HepG2 (cell line): ENCODE results near the gene MSI2. TPM values are rescaled to one million over a fixed set of nuclear protein-coding genes. Genes with fewer than 3 reads are reported as not detected.

Source experiments
- ATAC-seq: fragments of 200-7000 bp; cut with Tn5 transposase; 3 replicates; pipeline ENCODE4 v1.9.1; 2020; ENCODE audit warnings: mild to moderate bottlenecking, moderate library complexity
- BruUV-seq: library from RNA; stranded (reverse); fragments of 400-500 nt; replicated peaks from 2 replicates; lab custom pipeline; 2021; lab: Mats Ljungman, UMichigan
- CTCF ChIA-PET: fragments of 300-600 bp; formaldehyde crosslinking; extraction: SDS; loops from one replicate; lab custom pipeline; 2021; ENCODE audit warnings: low total read pairs, inconsistent platforms, low intra/inter-chr PET ratio; lab: Yijun Ruan, JAX
- POLR2A ChIA-PET: fragments of 350-600 bp; sonication (Branson Sonifier 250); formaldehyde crosslinking; loops from one replicate; lab custom pipeline; 2020; ENCODE audit warnings: antibody characterized with exemption, inconsistent platforms; lab: Yijun Ruan, JAX
- DNase-seq: peaks from one replicate; pipeline ENCODE4 v3.0.0-alpha.2; 2015; ENCODE audit warnings: low spot score
- FAIRE-seq: peaks from 3 replicates; lab custom pipeline; 2011; peaks lifted over from hg19 to GRCh38; lab: Jason Lieb, UNC
- H2AFZ ChIP-seq: one replicate; pipeline ENCODE4 v1.6.1; 2011; ENCODE audit warnings: low read length, inconsistent platforms
- H3K27ac ChIP-seq: fragments of 300-600 bp; 3 replicates; pipeline ENCODE4 v1.8.0; 2011; ENCODE audit warnings: mixed run types, mild to moderate bottlenecking, mixed read lengths, low read length, inconsistent platforms; ENCODE audit not compliant: insufficient read depth; ENCODE audit errors: extremely low read length
- H3K27me3 ChIP-seq, 2 experiments: fragments of 200-600 bp in 1 of 2; 2 replicates in 1 of 2; 3 replicates in 1 of 2; pipeline versions ENCODE4 v1.6.0 to v1.8.0; 2011; ENCODE audit warnings: low read length in 2 of 2, mild to moderate bottlenecking in 2 of 2, moderate library complexity in 2 of 2, inconsistent platforms in 1 of 2; ENCODE audit not compliant: insufficient read depth in 2 of 2, control insufficient read depth in 1 of 2
- H3K36me3 ChIP-seq, 2 experiments: fragments of 200-600 bp in 1 of 2; replicated peaks in 1 of 2; 2 replicates in 1 of 2; 3 replicates in 1 of 2; pipeline versions ENCODE4 v1.5.1 to v1.8.0; 2011; ENCODE audit warnings: low read length in 2 of 2, inconsistent platforms in 1 of 2; ENCODE audit not compliant: insufficient read depth in 2 of 2, control insufficient read depth in 1 of 2
- H3K4me1 ChIP-seq: 2 replicates; pipeline ENCODE4 v1.5.1; 2012; ENCODE audit warnings: low read length, inconsistent platforms; ENCODE audit not compliant: insufficient read depth
- H3K4me2 ChIP-seq: 2 replicates; pipeline ENCODE4 v1.6.0; 2011; ENCODE audit warnings: low read depth, low read length, inconsistent platforms
- H3K4me3 ChIP-seq, 3 experiments: fragments of 200-600 bp in 1 of 3; sonication (generic), shearing (Covaris generic) in 1 of 3; replicated peaks in 1 of 3; 2 replicates each; pipeline ENCODE4 v1.5.1; 2011 to 2016; ENCODE audit warnings: low read length in 3 of 3, inconsistent platforms in 2 of 3, low read depth in 2 of 3, mild to moderate bottlenecking in 2 of 3, control low read depth in 1 of 3, mixed read lengths in 1 of 3; ENCODE audit not compliant: insufficient read depth in 1 of 3
- H3K79me2 ChIP-seq: one replicate; pipeline ENCODE4 v1.6.1; 2011; ENCODE audit warnings: low read length, inconsistent platforms; ENCODE audit not compliant: insufficient read depth
- H3K9ac ChIP-seq: 2 replicates; pipeline ENCODE4 v1.6.0; 2011; ENCODE audit warnings: mild to moderate bottlenecking, low read depth, low read length, inconsistent platforms; ENCODE audit not compliant: insufficient read depth
- H3K9me3 ChIP-seq: 2 replicates; pipeline ENCODE4 v1.5.1; 2012; ENCODE audit warnings: mild to moderate bottlenecking, low read length
- H4K20me1 ChIP-seq: 2 replicates; pipeline ENCODE4 v1.6.0; 2011; ENCODE audit warnings: inconsistent platforms, mild to moderate bottlenecking, low read length, moderate library complexity; ENCODE audit not compliant: insufficient read depth
- KDM4B ChIP-seq: sonication (generic); formaldehyde crosslinking; IDR thresholded peaks from 2 replicates; pipeline ENCODE4 v1.4.0; 2020; ENCODE audit warnings: missing genetic modification reagents
- MTA1 ChIP-seq: sonication (generic); formaldehyde crosslinking; IDR thresholded peaks from 2 replicates; pipeline ENCODE4 v1.4.0; 2020; ENCODE audit warnings: missing genetic modification reagents, mild to moderate bottlenecking, borderline replicate concordance
- NFKBIZ ChIP-seq: IDR thresholded peaks from 2 replicates; pipeline ENCODE4 v1.6.1; 2018; ENCODE audit warnings: missing genetic modification reagents, missing compliant biosample characterization
- PITX1 ChIP-seq: sonication (generic); formaldehyde crosslinking; IDR thresholded peaks from 2 replicates; pipeline ENCODE4 v1.5.1; 2020; ENCODE audit warnings: mild to moderate bottlenecking, missing genetic modification reagents
- RELA ChIP-seq: sonication (generic); formaldehyde crosslinking; IDR thresholded peaks from 2 replicates; pipeline ENCODE4 v1.4.0; 2020; ENCODE audit warnings: missing genetic modification reagents
- RXRB ChIP-seq: IDR thresholded peaks from 2 replicates; pipeline ENCODE4 v1.6.1; 2016; ENCODE audit warnings: borderline replicate concordance, missing genetic modification reagents, missing compliant biosample characterization
- SP2 ChIP-seq: sonication (generic); formaldehyde crosslinking; IDR thresholded peaks from 2 replicates; pipeline ENCODE4 v1.5.1; 2020; ENCODE audit warnings: mild to moderate bottlenecking, missing genetic modification reagents
- U2AF1 ChIP-seq: fragments of 200-400 bp; formaldehyde crosslinking; optimal IDR thresholded peaks from 2 replicates; pipeline ENCODE3; 2017; ENCODE audit warnings: mild to moderate bottlenecking, low read depth, low read length
- ZFP36L2 ChIP-seq: sonication (generic); formaldehyde crosslinking; IDR thresholded peaks from 2 replicates; pipeline ENCODE4 v1.4.0; 2020; ENCODE audit warnings: missing genetic modification reagents
- ZNF329 ChIP-seq: sonication (generic); formaldehyde crosslinking; IDR thresholded peaks from 2 replicates; pipeline ENCODE4 v1.9.0; 2021; ENCODE audit warnings: low read depth, mild to moderate bottlenecking, missing genetic modification reagents
- ZNF572 ChIP-seq: sonication (generic); formaldehyde crosslinking; IDR thresholded peaks from 2 replicates; pipeline ENCODE4 v1.5.1; 2020; ENCODE audit warnings: mild to moderate bottlenecking, missing genetic modification reagents
- ZNF772 ChIP-seq: sonication (generic); formaldehyde crosslinking; IDR thresholded peaks from 2 replicates; pipeline ENCODE4 v1.5.0; 2020; ENCODE audit warnings: mild to moderate bottlenecking, missing genetic modification reagents
- WGBS: methylation state at CpG from one replicate; pipeline ENCODE4 v1.1.6; 2017; ENCODE audit warnings: low lambda C conversion rate; 5-methylcytosine and 5-hydroxymethylcytosine counted together
- in situ Hi-C: cut with HindIII; loops from 2 replicates; pipeline ENCODE4 v1.10.0; 2017; ENCODE audit warnings: low pct_unique_long_range_greater_than_20kb; ENCODE audit not compliant: extremely low pct_ligation_motif_present
- intact Hi-C: fragments of 100-400 bp; cut with micrococcal nuclease; formaldehyde crosslinking; loops from one replicate; pipeline ENCODE4 v1.10.0; 2022; ENCODE audit not compliant: unreplicated experiment
- polyA plus RNA-seq, 8 experiments: library from polyadenylated mRNA; depleted of rRNA in 3 of 8; stranded (reverse) in 7 of 8; unstranded in 1 of 8; fragments of >200 nt; fragmentation: Illumina TruSeq in 4 of 8; extraction: Trizol in 4 of 8; gene quantifications; 2 replicates each; pipeline versions ENCODE4 v1.2.1 to v1.2.3, GENCODE V29; 2011 to 2016; ENCODE audit warnings: low read depth in 4 of 8, missing spikeins in 1 of 8, mixed read lengths in 1 of 8; ENCODE audit not compliant: insufficient read depth in 1 of 8
- total RNA-seq, 5 experiments: library from RNA; depleted of rRNA; stranded (reverse); fragments of >200 nt; fragmentation: Illumina TruSeq; extraction: Trizol; gene quantifications; 2 replicates each; pipeline ENCODE4 v1.2.3, GENCODE V29; 2016; ENCODE audit warnings: low read depth in 1 of 5
- TF ChIP-seq, protein P1 (sequence below): sonication (generic); formaldehyde crosslinking; IDR thresholded peaks from 2 replicates; pipeline ENCODE4 v1.4.0; 2020; ENCODE audit warnings: missing genetic modification reagents, borderline replicate concordance
- TF ChIP-seq, protein P2 (sequence below): sonication (generic); formaldehyde crosslinking; IDR thresholded peaks from 2 replicates; pipeline ENCODE4 v1.8.1; 2023; ENCODE audit warnings: mild to moderate bottlenecking, inconsistent platforms, moderate library complexity, missing genetic modification reagents, borderline replicate concordance
- TF ChIP-seq, protein P3 (sequence below): sonication (generic); formaldehyde crosslinking; IDR thresholded peaks from 2 replicates; pipeline ENCODE4 v1.9.0; 2021; ENCODE audit warnings: missing genetic modification reagents, borderline replicate concordance
- TF ChIP-seq, protein P4 (sequence below): sonication (generic); formaldehyde crosslinking; IDR thresholded peaks from 2 replicates; pipeline ENCODE4 v1.4.0; 2020; ENCODE audit warnings: low read depth, mild to moderate bottlenecking, missing genetic modification reagents
- TF ChIP-seq, protein P5 (sequence below): sonication (generic); formaldehyde crosslinking; IDR thresholded peaks from 2 replicates; pipeline ENCODE4 v1.5.0; 2020; ENCODE audit warnings: missing genetic modification reagents

Gene MSI2
- total and polyA plus RNA-seq, 2 of the 13 experiments (the other 11 are each of a cell fraction or from before 2014, with no cell fraction given): 77.5 to 78.4 TPM

DNA sequence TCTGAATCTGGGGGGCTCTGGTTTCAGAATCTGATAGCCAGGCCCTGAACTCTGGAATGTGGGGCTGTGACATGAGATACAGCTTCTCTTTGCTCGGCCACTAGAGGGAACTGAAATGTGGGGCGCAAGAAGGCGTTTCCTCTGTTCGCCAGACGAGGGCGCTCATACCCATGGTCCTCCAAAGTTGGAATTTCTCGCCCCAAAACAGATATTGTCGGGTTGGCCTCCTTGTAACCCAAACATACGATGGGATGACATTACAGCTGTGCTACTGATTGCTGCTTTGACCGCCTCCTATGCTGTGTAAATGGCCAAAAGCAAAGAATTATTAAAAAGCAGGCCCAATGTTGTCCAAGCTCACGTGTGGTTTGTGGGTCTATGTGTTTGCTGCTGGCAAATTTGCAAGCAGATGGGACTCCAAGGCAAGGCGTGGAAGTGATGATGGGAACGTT lies 13.1 kb upstream of the MSI2 start:
- 13% methylated on average over 12 of the region's 13 CpGs for WGBS
- Histone ChIP-seq H2AFZ (no peak overlapping the region), H3K4me2 (peak overlapping the region; percentile 43)
- TF ChIP-seq ZNF772 (peak; percentile 18; the same call in 1 of the 2 replicates), RXRB (CRISPR knock-in tag) (peak; percentile 41; the same call in 1 of the 2 replicates), RELA (0 out of 2 replicates have a peak, but pooled peaks have one; percentile 30), SP2 (no peak), ZNF572 (CRISPR knock-in tag) (peak; percentile 99), KDM4B (peak; percentile 76; the same call in 1 of the 2 replicates), NFKBIZ (peak; percentile 63), PITX1 (CRISPR knock-in tag) (peak; percentile 66; the same call in 1 of the 2 replicates), ZFP36L2 (CRISPR knock-in tag) (no peak), ZNF329 (CRISPR knock-in tag) (no peak), U2AF1 (no peak), MTA1 (no peak)
- TF ChIP-seq, protein P1, sequence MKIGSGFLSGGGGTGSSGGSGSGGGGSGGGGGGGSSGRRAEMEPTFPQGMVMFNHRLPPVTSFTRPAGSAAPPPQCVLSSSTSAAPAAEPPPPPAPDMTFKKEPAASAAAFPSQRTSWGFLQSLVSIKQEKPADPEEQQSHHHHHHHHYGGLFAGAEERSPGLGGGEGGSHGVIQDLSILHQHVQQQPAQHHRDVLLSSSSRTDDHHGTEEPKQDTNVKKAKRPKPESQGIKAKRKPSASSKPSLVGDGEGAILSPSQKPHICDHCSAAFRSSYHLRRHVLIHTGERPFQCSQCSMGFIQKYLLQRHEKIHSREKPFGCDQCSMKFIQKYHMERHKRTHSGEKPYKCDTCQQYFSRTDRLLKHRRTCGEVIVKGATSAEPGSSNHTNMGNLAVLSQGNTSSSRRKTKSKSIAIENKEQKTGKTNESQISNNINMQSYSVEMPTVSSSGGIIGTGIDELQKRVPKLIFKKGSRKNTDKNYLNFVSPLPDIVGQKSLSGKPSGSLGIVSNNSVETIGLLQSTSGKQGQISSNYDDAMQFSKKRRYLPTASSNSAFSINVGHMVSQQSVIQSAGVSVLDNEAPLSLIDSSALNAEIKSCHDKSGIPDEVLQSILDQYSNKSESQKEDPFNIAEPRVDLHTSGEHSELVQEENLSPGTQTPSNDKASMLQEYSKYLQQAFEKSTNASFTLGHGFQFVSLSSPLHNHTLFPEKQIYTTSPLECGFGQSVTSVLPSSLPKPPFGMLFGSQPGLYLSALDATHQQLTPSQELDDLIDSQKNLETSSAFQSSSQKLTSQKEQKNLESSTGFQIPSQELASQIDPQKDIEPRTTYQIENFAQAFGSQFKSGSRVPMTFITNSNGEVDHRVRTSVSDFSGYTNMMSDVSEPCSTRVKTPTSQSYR (CRISPR knock-in tag): no peak; the same call in 1 of the 2 replicates
- TF ChIP-seq, protein P2, sequence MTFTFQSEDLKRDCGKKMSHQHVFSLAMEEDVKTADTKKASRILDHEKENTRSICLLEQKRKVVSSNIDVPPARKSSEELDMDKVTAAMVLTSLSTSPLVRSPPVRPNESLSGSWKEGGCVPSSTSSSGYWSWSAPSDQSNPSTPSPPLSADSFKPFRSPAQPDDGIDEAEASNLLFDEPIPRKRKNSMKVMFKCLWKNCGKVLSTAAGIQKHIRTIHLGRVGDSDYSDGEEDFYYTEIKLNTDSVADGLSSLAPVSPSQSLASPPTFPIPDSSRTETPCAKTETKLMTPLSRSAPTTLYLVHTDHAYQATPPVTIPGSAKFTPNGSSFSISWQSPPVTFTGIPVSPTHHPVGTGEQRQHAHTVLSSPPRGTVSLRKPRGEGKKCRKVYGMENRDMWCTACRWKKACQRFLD: no peak
- TF ChIP-seq, protein P3, sequence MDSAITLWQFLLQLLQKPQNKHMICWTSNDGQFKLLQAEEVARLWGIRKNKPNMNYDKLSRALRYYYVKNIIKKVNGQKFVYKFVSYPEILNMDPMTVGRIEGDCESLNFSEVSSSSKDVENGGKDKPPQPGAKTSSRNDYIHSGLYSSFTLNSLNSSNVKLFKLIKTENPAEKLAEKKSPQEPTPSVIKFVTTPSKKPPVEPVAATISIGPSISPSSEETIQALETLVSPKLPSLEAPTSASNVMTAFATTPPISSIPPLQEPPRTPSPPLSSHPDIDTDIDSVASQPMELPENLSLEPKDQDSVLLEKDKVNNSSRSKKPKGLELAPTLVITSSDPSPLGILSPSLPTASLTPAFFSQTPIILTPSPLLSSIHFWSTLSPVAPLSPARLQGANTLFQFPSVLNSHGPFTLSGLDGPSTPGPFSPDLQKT (CRISPR knock-in tag): no peak
- TF ChIP-seq, protein P4, sequence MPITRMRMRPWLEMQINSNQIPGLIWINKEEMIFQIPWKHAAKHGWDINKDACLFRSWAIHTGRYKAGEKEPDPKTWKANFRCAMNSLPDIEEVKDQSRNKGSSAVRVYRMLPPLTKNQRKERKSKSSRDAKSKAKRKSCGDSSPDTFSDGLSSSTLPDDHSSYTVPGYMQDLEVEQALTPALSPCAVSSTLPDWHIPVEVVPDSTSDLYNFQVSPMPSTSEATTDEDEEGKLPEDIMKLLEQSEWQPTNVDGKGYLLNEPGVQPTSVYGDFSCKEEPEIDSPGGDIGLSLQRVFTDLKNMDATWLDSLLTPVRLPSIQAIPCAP (CRISPR knock-in tag): no peak; the same call in 1 of the 2 replicates
- TF ChIP-seq, protein P5, sequence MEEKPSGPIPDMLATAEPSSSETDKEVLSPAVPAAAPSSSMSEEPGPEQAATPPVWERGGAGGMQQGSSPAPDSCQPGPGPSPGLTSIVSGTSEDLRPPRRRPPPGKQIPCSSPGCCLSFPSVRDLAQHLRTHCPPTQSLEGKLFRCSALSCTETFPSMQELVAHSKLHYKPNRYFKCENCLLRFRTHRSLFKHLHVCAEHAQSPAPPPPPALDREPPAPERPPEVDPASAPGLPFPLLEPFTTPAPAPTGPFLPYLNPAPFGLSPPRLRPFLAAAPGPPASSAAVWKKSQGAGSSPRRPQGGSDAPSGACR: peak; percentile 64; the same call in 1 of the 2 replicates

More for the DNA sequence above, 13.1 kb upstream of the MSI2 start:
- no peak overlapping the region for H3K27ac ChIP-seq
- peak; percentile 94 for ATAC-seq
- ChIA-PET CTCF (interaction anchor here (1.1 to 2.5 kb wide), 17 partner anchors 8 to 590 kb away, joined by 3 to 39 read pairs (median 6); no protein-coding TSS in a partner anchor), POLR2A (interaction anchor here (1.0 to 1.7 kb wide), 3 partner anchors 13 to 429 kb away, joined by 4 to 6 read pairs (median 5); partner anchors contain the start of gene MSI2)
- DNase-seq: peak; percentile 70
- peak; percentile 48 for FAIRE-seq
- BruUV-seq: no TSS peak
- no peaks in the 10 kb centered on the region for H3K27me3 ChIP-seq
- in situ Hi-C loops (loop anchor here (10.0 kb wide), 1 partner anchor 502 kb away; the partner anchor contains the start of gene CCDC182), intact Hi-C loops (loop anchor here (1.0 to 10.0 kb wide), 6 partner anchors 164 to 590 kb away; partner anchors contain the start of gene CCDC182)
- no peaks in the 10 kb centered on the region for H3K36me3 ChIP-seq
- no peak overlapping the region for H3K9ac ChIP-seq
- no peaks in the 10 kb centered on the region for H4K20me1 ChIP-seq
- no peaks in the 10 kb centered on the region for H3K9me3 ChIP-seq
- H3K79me2 ChIP-seq: no peaks in the 10 kb centered on the region
- H3K4me3 ChIP-seq: no peak overlapping the region
- peaks cover 10% of the 10 kb centered on the region for H3K4me1 ChIP-seq
